GM12878 (cell line): ENCODE measurements around the gene HTR6. TPM values are rescaled to one million over a fixed set of nuclear protein-coding genes. Genes with fewer than 3 reads are reported as not detected.

Experiments used
- ATAC-seq: fragments of 200-7000 bp; cut with Tn5 transposase; 3 replicates; pipeline ENCODE4 v1.9.1; 2020; ENCODE audit warnings: mild to moderate bottlenecking, moderate library complexity
- BruUV-seq: library from RNA; stranded (reverse); fragments of 400-500 nt; replicated peaks from 2 replicates; lab custom pipeline; 2021; lab: Mats Ljungman, UMichigan
- CTCF ChIA-PET: fragments of 300-600 bp; sonication (Branson Sonifier 250); formaldehyde crosslinking; extraction: SDS; loops from one replicate; lab custom pipeline; 2021; ENCODE audit warnings: inconsistent platforms; lab: Yijun Ruan, JAX
- POLR2A ChIA-PET: fragments of 350-600 bp; formaldehyde crosslinking; extraction: SDS; loops from one replicate; lab custom pipeline; 2021; ENCODE audit warnings: inconsistent platforms; lab: Charles Lee
- RAD21 ChIA-PET: fragments of 300-600 bp; sonication (Branson Sonifier 250); formaldehyde crosslinking; loops from one replicate; lab custom pipeline; 2023; ENCODE audit warnings: antibody characterized with exemption; ENCODE audit not compliant: unreplicated experiment; lab: Charles Lee
- SMC1A ChIA-PET: fragments of 300-600 bp; sonication (Branson Sonifier 250); formaldehyde crosslinking; loops from one replicate; lab custom pipeline; 2023; ENCODE audit not compliant: unreplicated experiment, uncharacterized antibody; lab: Charles Lee
- DNase-seq: peaks from one replicate; pipeline ENCODE4 v3.0.0-alpha.2; 2011; ENCODE audit warnings: low read depth, low spot score
- FAIRE-seq: peaks from 3 replicates; lab custom pipeline; 2011; peaks lifted over from hg19 to GRCh38; lab: Jason Lieb, UNC
- H2AFZ ChIP-seq: 2 replicates; pipeline ENCODE4 v1.6.0; 2011; ENCODE audit warnings: low read depth, low read length, control low read depth; ENCODE audit not compliant: control insufficient read depth
- H3K27ac ChIP-seq: 2 replicates; pipeline ENCODE4 v1.5.1; 2011; ENCODE audit warnings: control low read depth; ENCODE audit not compliant: control insufficient read depth, insufficient read depth
- H3K27me3 ChIP-seq, 2 experiments: replicated peaks in 1 of 2; 2 replicates each; pipeline versions ENCODE4 v1.6.0 to v1.6.1; 2011; ENCODE audit warnings: low read length in 1 of 2; ENCODE audit not compliant: control insufficient read depth in 2 of 2, insufficient read depth in 2 of 2
- H3K36me3 ChIP-seq, 2 experiments: 2 replicates each; pipeline ENCODE4 v1.5.1; 2011; ENCODE audit warnings: low read length in 1 of 2; ENCODE audit not compliant: control insufficient read depth in 2 of 2, insufficient read depth in 2 of 2
- H3K4me1 ChIP-seq: 2 replicates; pipeline ENCODE4 v1.6.1; 2011; ENCODE audit warnings: mild to moderate bottlenecking, low read length, moderate library complexity, mixed read lengths; ENCODE audit not compliant: control insufficient read depth, insufficient read depth
- H3K4me2 ChIP-seq: 2 replicates; pipeline ENCODE4 v1.6.0; 2011; ENCODE audit warnings: control low read depth; ENCODE audit not compliant: control insufficient read depth, insufficient read depth
- H3K4me3 ChIP-seq: fragments of 200-600 bp; sonication (generic); 2 replicates; pipeline ENCODE4 v1.5.1; 2016
- H3K79me2 ChIP-seq: 2 replicates; pipeline ENCODE4 v1.6.0; 2011; ENCODE audit warnings: low read length; ENCODE audit not compliant: control insufficient read depth, insufficient read depth
- H3K9ac ChIP-seq: 2 replicates; pipeline ENCODE4 v1.8.0; 2011; ENCODE audit warnings: low read length, control low read depth, mixed read lengths; ENCODE audit not compliant: control insufficient read depth, insufficient read depth
- H3K9me3 ChIP-seq: replicated peaks from 3 replicates; pipeline ENCODE4 v1.5.1; 2011; ENCODE audit warnings: mild to moderate bottlenecking, low read length; ENCODE audit not compliant: control insufficient read depth, insufficient read depth
- H4K20me1 ChIP-seq: 2 replicates; pipeline ENCODE4 v1.6.0; 2011; ENCODE audit not compliant: control insufficient read depth, insufficient read depth
- EED ChIP-seq: sonication (generic); IDR thresholded peaks from 2 replicates; pipeline ENCODE4 v1.6.1; 2016; ENCODE audit warnings: antibody characterized with exemption, low read depth
- MLLT1 ChIP-seq: fragments of 450-650 bp; IDR thresholded peaks from 2 replicates; pipeline ENCODE4 v1.6.1; 2016; ENCODE audit warnings: mild to moderate bottlenecking
- NBN ChIP-seq: fragments of 450-650 bp; IDR thresholded peaks from 2 replicates; pipeline ENCODE4 v1.6.1; 2016
- POLR2A ChIP-seq: IDR thresholded peaks from 2 replicates; pipeline ENCODE4 v1.6.1; 2011; ENCODE audit warnings: low read depth, mild to moderate bottlenecking, low read length
- ZBTB33 ChIP-seq: fragments of 450-650 bp; IDR thresholded peaks from 2 replicates; pipeline ENCODE4 v1.6.1; 2017; ENCODE audit warnings: mild to moderate bottlenecking
- WGBS: methylation state at CpG from one replicate; pipeline ENCODE4 v1.1.6; 2016; ENCODE audit warnings: low lambda C conversion rate; ENCODE audit not compliant: insufficient replicate concordance, insufficient coverage; ENCODE audit errors: missing lambda C conversion rate; 5-methylcytosine and 5-hydroxymethylcytosine counted together
- in situ Hi-C: fragments of 300-500 bp; cut with MboI; formaldehyde crosslinking; loops from 9 replicates; pipeline ENCODE4 v1.14.3; 2018; ENCODE audit warnings: mixed read lengths
- intact Hi-C: fragments of 100-400 bp; cut with micrococcal nuclease; formaldehyde crosslinking; loops from one replicate; pipeline ENCODE4 v1.14.2; 2022; ENCODE audit not compliant: unreplicated experiment
- polyA plus RNA-seq, 11 experiments: library from polyadenylated mRNA; depleted of rRNA in 4 of 11; unstranded in 6 of 11; stranded (reverse) in 5 of 11; fragments of >200 nt; fragmentation: Nextera tagmentation in 4 of 11; fragmentation: Illumina TruSeq in 1 of 11; extraction: Ambion mirVana in 4 of 11; extraction: Trizol in 1 of 11; gene quantifications; 1 replicate in 1 of 11; 2 replicates in 10 of 11; pipeline versions ENCODE4 v1.2.1 to v1.2.3, GENCODE V29; 2011 to 2016; ENCODE audit warnings: inconsistent platforms in 2 of 11, missing spikeins in 2 of 11, low read depth in 1 of 11
- total RNA-seq, 4 experiments: library from RNA; depleted of rRNA in 3 of 4; stranded (reverse); fragments of >200 nt in 3 of 4; fragmentation: Illumina TruSeq in 1 of 4; extraction: Trizol in 1 of 4; gene quantifications; 2 replicates each; pipeline versions ENCODE4 v1.2.1 to v1.2.3, GENCODE V29; 2013 to 2021

Gene HTR6
- total and polyA plus RNA-seq, 10 of the 15 experiments (the other 5 are each of a cell fraction or from before 2014, with no cell fraction given): 0.03 to 5.3 (median 1.7) TPM; not detected in 2

GRCh38 chr1:19678493-19678892 is 13.8 kb downstream of the HTR6 start:
- Histone ChIP-seq H3K4me1 (no peaks in the 10 kb centered on the region), H3K4me3 (no peak overlapping the region), H4K20me1 (no peaks in the 10 kb centered on the region), H3K9me3 (no peaks in the 10 kb centered on the region), H3K27me3 (peaks cover 0 to 1% of the 10 kb centered on the region in 2 experiments; a peak in 2 of 4 replicates), H3K9ac (no peak overlapping the region), H3K4me2 (no peak overlapping the region), H3K36me3 (no peaks in the 10 kb centered on the region), H3K79me2 (no peaks in the 10 kb centered on the region), H3K27ac (no peak overlapping the region), H2AFZ (no peak overlapping the region)
- ChIA-PET RAD21 (no interaction called here), POLR2A (no interaction called here), CTCF (interaction anchor here (1.7 to 3.8 kb wide), 2 partner anchors 17 to 26 kb away, joined by 7 to 16 read pairs; no protein-coding TSS in a partner anchor), SMC1A (no interaction called here)
- TF ChIP-seq POLR2A (peak; percentile 27; the same call in 1 of the 2 replicates), NBN (no peak), MLLT1 (no peak), ZBTB33 (no peak), EED (no peak)
- ATAC-seq (no peak), FAIRE-seq (no peak), DNase-seq (no peak)
- intact Hi-C loops (no loop called here), in situ Hi-C loops (no loop called here)
- 75% methylated on average over 10 of the region's 11 CpGs for WGBS
- BruUV-seq: no TSS peak
